ENCODE measurements around the gene GPC5. TPM values are rescaled to one million over a fixed set of nuclear protein-coding genes. Genes with fewer than 3 reads are reported as not detected.

Gene GPC5
- total and polyA plus RNA-seq, 3 experiments from 2014 or later: 0.08 to 0.39 (median 0.13) TPM

DNA sequence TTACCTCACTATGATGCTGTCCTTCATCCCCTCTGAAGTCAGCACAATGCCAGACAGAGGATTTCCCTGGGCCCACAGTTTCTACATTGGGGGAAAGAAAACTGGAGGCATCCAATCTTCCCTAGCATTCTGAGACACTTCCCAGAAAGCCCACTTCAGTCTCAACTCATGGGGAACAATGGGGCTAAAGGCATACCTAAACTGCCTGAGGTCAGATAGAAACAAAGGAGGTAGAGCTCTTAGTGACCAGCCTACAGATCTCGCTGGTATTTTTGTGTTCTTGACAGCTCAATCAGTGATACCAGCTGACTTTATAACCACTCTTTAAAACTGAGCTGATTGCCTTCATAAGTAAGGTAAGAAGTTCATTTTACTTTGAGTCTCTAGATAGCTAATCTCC, 947.2 kb downstream of the GPC5 start:
- CTCF ChIA-PET: no interaction called here
- no peak overlapping the region for H3K4me3 Mint-ChIP-seq
- POLR2A ChIA-PET: no interaction called here

DNA sequence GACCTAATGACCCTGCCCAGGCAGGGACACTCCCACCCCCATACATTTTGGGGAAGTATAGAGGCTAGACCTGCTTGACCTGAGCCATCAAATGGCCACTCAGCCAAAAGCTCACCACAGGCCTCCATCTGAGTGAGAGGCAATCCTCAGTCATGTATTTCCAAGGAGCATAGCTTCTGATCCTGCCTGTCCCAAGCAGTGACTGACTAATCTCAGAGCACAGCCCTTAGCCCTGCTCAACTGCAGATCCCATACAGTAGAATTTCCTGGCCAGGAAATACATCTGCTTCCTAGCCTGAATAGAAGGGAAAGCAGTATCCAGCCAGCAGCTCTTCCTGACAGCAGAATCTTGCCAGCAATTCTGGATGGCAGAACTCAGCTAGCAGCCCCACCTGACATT, 947.6 kb downstream of the GPC5 start:
- Histone ChIP-seq H3K4me3 (ENCODE audit: low read length) (no peak overlapping the region), H3K27ac (ENCODE audit: low read depth, low read length) (no peak overlapping the region), H3K27me3 (ENCODE audit: insufficient read depth, low read length, poor library complexity, severe bottlenecking) (no peaks in the 10 kb centered on the region), H3K36me3 (ENCODE audit: insufficient read depth, low read length) (no peaks in the 10 kb centered on the region), H3K4me1 (ENCODE audit: insufficient read depth, low read length) (no peaks in the 10 kb centered on the region), H3K9me3 (ENCODE audit: low read length) (no peaks in the 10 kb centered on the region)
- ChIA-PET POLR2A (no interaction called here), CTCF (no interaction called here)
- no peaks in the 10 kb centered on the region for H3K4me1 Mint-ChIP-seq
- H3K27me3 Mint-ChIP-seq: no peaks in the 10 kb centered on the region
- H3K9me3 Mint-ChIP-seq: peaks cover 5 to 39% (median 11%) of the 10 kb centered on the region in 5 donors
- H3K27ac Mint-ChIP-seq: no peak overlapping the region
- H3K36me3 Mint-ChIP-seq: no peaks in the 10 kb centered on the region
- no peak for DNase-seq
- H3K4me3 Mint-ChIP-seq: no peak overlapping the region

More for the DNA sequence above, 947.2 kb downstream of the GPC5 start:
- H3K27me3 ChIP-seq (ENCODE audit: insufficient read depth, low read length, poor library complexity, severe bottlenecking): no peaks in the 10 kb centered on the region
- H3K27ac ChIP-seq (ENCODE audit: low read depth, low read length): no peak overlapping the region
- no peaks in the 10 kb centered on the region for H3K36me3 ChIP-seq (ENCODE audit: insufficient read depth, low read length)
- Mint-ChIP-seq H3K9me3 (peaks cover 5 to 39% (median 11%) of the 10 kb centered on the region in 5 donors), H3K36me3 (no peaks in the 10 kb centered on the region), H3K27ac (no peak overlapping the region), H3K4me1 (no peaks in the 10 kb centered on the region), H3K27me3 (no peaks in the 10 kb centered on the region)
- H3K4me3 ChIP-seq (ENCODE audit: low read length): no peak overlapping the region
- no peaks in the 10 kb centered on the region for H3K4me1 ChIP-seq (ENCODE audit: insufficient read depth, low read length)
- no peak for DNase-seq
- no peaks in the 10 kb centered on the region for H3K9me3 ChIP-seq (ENCODE audit: low read length)

DNA sequence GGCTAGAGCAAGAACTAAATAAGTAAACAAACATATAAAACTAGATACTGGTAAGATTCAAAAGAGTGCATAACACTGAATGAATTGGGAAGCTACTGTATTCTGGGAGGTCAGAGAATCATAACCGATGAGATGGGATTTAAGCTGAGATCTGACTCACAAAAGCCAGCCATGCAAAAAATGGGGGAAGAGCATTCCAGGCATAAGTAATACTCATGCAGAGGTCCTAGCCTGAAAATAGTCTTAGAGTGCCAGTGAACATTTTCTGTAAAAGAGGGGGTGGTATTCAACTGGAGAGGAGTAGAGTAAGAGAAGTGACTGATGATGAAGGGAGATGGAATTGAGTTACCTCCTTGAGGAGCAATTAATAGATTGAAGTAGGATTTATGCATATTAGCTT, 956.2 kb downstream of the GPC5 start:
- Mint-ChIP-seq H3K27ac (no peak overlapping the region), H3K4me1 (no peaks in the 10 kb centered on the region), H3K27me3 (no peaks in the 10 kb centered on the region), H3K36me3 (no peaks in the 10 kb centered on the region), H3K9me3 (peaks cover 0 to 22% (median 8%) of the 10 kb centered on the region in 5 donors), H3K4me3 (no peak overlapping the region)
- Histone ChIP-seq H3K27me3 (ENCODE audit: insufficient read depth, low read length, poor library complexity, severe bottlenecking) (no peaks in the 10 kb centered on the region), H3K36me3 (ENCODE audit: insufficient read depth, low read length) (no peaks in the 10 kb centered on the region), H3K4me3 (ENCODE audit: low read length) (no peak overlapping the region), H3K27ac (ENCODE audit: low read depth, low read length) (no peak overlapping the region), H3K9me3 (ENCODE audit: low read length) (no peaks in the 10 kb centered on the region), H3K4me1 (ENCODE audit: insufficient read depth, low read length) (no peaks in the 10 kb centered on the region)
- DNase-seq: no peak
- POLR2A ChIA-PET: no interaction called here
- CTCF ChIA-PET: interaction anchor here (0.6 kb wide), 1 partner anchor 1918 kb away, joined by 3 read pairs; no protein-coding TSS in a partner anchor

DNA sequence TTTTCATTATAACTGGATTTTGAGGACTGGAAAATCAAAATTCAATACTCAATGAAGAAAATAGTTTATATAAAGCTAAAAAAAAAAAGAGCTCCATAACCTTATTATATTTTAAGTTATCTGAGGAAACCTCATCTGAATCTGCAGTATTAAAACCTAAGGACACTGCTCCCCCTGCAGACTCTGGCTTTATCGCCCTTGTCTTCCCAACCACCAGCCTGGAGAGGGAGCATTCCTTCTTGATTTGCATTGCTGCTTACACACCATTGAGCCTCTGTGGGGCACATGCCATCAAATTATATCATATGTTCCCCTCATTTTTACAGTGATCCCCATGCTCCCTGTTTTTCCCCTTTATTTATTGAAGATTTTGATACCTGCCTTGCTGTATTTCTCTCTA, 956.8 kb downstream of the GPC5 start:
- Mint-ChIP-seq H3K27me3 (no peaks in the 10 kb centered on the region), H3K4me1 (no peaks in the 10 kb centered on the region), H3K27ac (no peak overlapping the region), H3K4me3 (no peak overlapping the region), H3K36me3 (no peaks in the 10 kb centered on the region), H3K9me3 (peaks cover 0 to 23% (median 8%) of the 10 kb centered on the region in 5 donors)
- ChIA-PET CTCF (no interaction called here), POLR2A (no interaction called here)
- H3K4me3 ChIP-seq (ENCODE audit: low read length): no peak overlapping the region
- H3K27ac ChIP-seq (ENCODE audit: low read depth, low read length): no peak overlapping the region
- no peaks in the 10 kb centered on the region for H3K27me3 ChIP-seq (ENCODE audit: insufficient read depth, low read length, poor library complexity, severe bottlenecking)
- no peak for DNase-seq
- H3K9me3 ChIP-seq (ENCODE audit: low read length): no peaks in the 10 kb centered on the region
- H3K36me3 ChIP-seq (ENCODE audit: insufficient read depth, low read length): no peaks in the 10 kb centered on the region
- H3K4me1 ChIP-seq (ENCODE audit: insufficient read depth, low read length): no peaks in the 10 kb centered on the region

DNA sequence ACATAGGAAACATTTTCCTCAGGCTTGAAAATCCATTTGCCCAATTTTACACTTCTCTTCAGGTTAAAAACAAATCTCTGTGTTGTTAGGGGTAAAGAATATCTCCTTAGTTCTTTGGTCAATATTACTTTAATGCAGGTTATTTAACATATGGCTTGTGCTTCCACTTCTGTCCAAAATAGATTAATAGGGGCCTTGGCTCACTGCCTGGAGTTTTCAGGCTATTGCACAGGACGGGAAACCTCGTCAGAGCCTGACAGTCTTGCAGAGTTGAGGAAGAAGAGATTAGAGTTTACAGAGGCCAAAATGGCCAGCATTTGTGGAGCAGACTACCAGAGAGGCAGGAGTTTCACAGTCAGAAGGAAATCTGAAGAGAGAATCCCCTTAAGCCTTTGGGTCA, 964.3 kb downstream of the GPC5 start:
- H3K4me3 Mint-ChIP-seq: no peak overlapping the region
- no peaks in the 10 kb centered on the region for H3K27me3 Mint-ChIP-seq
- no peaks in the 10 kb centered on the region for H3K4me1 Mint-ChIP-seq
- no peak overlapping the region for H3K4me3 ChIP-seq (ENCODE audit: low read length)
- no peak overlapping the region for H3K27ac ChIP-seq (ENCODE audit: low read depth, low read length)
- CTCF ChIA-PET: interaction anchor here (1.0 kb wide), 1 partner anchor 15 kb away, joined by 3 read pairs; no protein-coding TSS in a partner anchor
- H3K4me1 ChIP-seq (ENCODE audit: insufficient read depth, low read length): no peaks in the 10 kb centered on the region
- no peaks in the 10 kb centered on the region for H3K36me3 Mint-ChIP-seq
- no peaks in the 10 kb centered on the region for H3K27me3 ChIP-seq (ENCODE audit: insufficient read depth, low read length, poor library complexity, severe bottlenecking)
- no peaks in the 10 kb centered on the region for H3K9me3 ChIP-seq (ENCODE audit: low read length)
- peaks cover 2 to 13% (median 9%) of the 10 kb centered on the region in 5 donors for H3K9me3 Mint-ChIP-seq
- no peak for DNase-seq
- H3K27ac Mint-ChIP-seq: no peak overlapping the region
- POLR2A ChIA-PET: no interaction called here
- no peaks in the 10 kb centered on the region for H3K36me3 ChIP-seq (ENCODE audit: insufficient read depth, low read length)

DNA sequence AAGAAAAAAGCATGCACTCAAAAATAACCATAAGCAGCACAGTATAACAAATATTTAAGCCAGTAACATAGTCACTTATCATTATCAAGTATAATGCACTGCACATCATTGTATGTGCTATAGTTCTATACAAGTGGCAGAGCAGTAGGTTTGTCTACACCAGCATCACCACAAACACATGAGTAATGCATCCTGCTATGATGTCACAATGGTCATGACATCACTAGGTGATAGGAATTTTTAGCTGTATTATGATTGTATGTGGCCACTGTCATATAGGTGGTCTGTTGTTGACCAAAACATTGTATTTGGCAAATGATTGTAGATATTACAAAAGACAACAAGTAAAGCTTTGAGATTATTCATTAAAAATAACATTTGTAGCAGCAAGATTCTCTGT, 967.5 kb downstream of the GPC5 start:
- ChIA-PET CTCF (no interaction called here), POLR2A (no interaction called here)
- Histone ChIP-seq H3K27me3 (ENCODE audit: insufficient read depth, low read length, poor library complexity, severe bottlenecking) (no peaks in the 10 kb centered on the region), H3K9me3 (ENCODE audit: low read length) (no peaks in the 10 kb centered on the region), H3K27ac (ENCODE audit: low read depth, low read length) (no peak overlapping the region), H3K4me3 (ENCODE audit: low read length) (no peak overlapping the region), H3K36me3 (ENCODE audit: insufficient read depth, low read length) (no peaks in the 10 kb centered on the region), H3K4me1 (ENCODE audit: insufficient read depth, low read length) (no peaks in the 10 kb centered on the region)
- Mint-ChIP-seq H3K9me3 (peaks cover 0 to 17% (median 4%) of the 10 kb centered on the region in 5 donors), H3K27ac (no peak overlapping the region), H3K4me3 (no peak overlapping the region), H3K36me3 (no peaks in the 10 kb centered on the region), H3K27me3 (no peaks in the 10 kb centered on the region), H3K4me1 (no peaks in the 10 kb centered on the region)
- DNase-seq: no peak

DNA sequence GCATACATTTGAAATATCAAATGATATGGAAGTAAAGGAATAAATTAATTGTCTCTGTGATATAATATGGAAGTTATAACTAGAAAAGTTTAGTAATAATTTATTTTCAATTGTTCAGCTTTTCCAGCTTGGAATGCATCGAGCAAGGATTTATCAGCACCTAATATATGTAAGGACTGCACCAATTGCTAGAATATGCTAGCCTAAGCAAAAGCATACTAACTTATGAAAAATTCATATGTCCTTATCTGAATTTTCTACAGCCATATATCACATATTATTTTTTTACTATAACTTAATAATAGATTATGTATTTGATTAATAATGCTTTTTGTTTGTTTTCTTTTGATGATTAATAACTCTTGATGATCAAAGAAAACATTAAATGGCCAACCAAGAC, 979.0 kb downstream of the GPC5 start:
- Mint-ChIP-seq H3K27ac (no peak overlapping the region), H3K4me1 (no peaks in the 10 kb centered on the region), H3K36me3 (no peaks in the 10 kb centered on the region), H3K4me3 (no peak overlapping the region), H3K9me3 (peaks cover 4 to 13% (median 5%) of the 10 kb centered on the region in 5 donors), H3K27me3 (no peaks in the 10 kb centered on the region)
- no peak overlapping the region for H3K27ac ChIP-seq (ENCODE audit: low read depth, low read length)
- no peaks in the 10 kb centered on the region for H3K36me3 ChIP-seq (ENCODE audit: insufficient read depth, low read length)
- no peak overlapping the region for H3K4me3 ChIP-seq (ENCODE audit: low read length)
- no peak for DNase-seq
- H3K9me3 ChIP-seq (ENCODE audit: low read length): no peaks in the 10 kb centered on the region
- H3K27me3 ChIP-seq (ENCODE audit: insufficient read depth, low read length, poor library complexity, severe bottlenecking): no peaks in the 10 kb centered on the region
- ChIA-PET POLR2A (no interaction called here), CTCF (no interaction called here)
- H3K4me1 ChIP-seq (ENCODE audit: insufficient read depth, low read length): no peaks in the 10 kb centered on the region

DNA sequence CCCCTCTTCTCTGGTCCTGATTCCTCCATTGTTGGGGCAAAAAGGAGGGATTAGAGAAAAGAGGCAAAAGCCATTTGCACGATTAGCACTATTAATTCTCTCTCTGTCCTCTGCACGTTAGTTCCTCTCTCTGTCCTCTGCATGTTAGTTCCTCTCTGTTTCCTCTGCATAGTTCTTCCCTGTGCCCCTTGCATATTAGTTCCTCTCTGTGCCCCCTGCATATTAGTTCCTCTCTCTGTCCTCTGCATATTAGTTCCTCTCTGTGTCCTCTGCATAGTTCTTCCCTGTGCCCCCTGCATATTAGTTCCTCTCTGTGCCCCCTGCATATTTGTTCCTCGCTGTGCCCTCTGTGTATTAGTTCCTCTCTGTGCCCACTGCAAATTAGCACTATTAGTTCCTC, 981.0 kb downstream of the GPC5 start:
- no peak overlapping the region for H3K4me3 ChIP-seq (ENCODE audit: low read length)
- H3K36me3 ChIP-seq (ENCODE audit: insufficient read depth, low read length): no peaks in the 10 kb centered on the region
- H3K4me1 ChIP-seq (ENCODE audit: insufficient read depth, low read length): no peaks in the 10 kb centered on the region
- Mint-ChIP-seq H3K4me3 (no peak overlapping the region), H3K27ac (no peak overlapping the region), H3K27me3 (no peaks in the 10 kb centered on the region), H3K36me3 (no peaks in the 10 kb centered on the region), H3K4me1 (no peaks in the 10 kb centered on the region), H3K9me3 (peaks cover 4 to 13% (median 5%) of the 10 kb centered on the region in 5 donors)
- POLR2A ChIA-PET: no interaction called here
- no peaks in the 10 kb centered on the region for H3K27me3 ChIP-seq (ENCODE audit: insufficient read depth, low read length, poor library complexity, severe bottlenecking)
- H3K27ac ChIP-seq (ENCODE audit: low read depth, low read length): no peak overlapping the region
- no peaks in the 10 kb centered on the region for H3K9me3 ChIP-seq (ENCODE audit: low read length)
- DNase-seq: no peak
- CTCF ChIA-PET: no interaction called here

DNA sequence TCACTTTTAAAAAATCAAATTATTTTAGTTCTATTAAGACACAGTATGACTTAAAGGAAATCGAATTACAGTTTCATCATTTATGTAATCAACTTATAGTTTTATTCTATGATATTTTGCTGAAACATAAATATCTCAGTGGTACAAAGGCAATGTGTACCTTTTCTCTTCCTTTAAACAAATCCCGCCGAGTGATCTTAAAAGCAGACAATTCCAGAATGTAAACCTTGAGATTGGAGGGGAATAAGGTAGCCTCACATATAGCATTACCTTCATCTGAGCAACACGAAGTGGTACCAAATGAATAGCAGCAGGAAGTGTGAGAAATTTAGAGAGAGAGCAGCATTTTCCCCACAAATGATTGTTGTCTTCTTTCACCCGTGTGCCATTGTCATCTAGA, 986.0 kb downstream of the GPC5 start:
- Mint-ChIP-seq H3K27ac (no peak overlapping the region), H3K4me1 (no peaks in the 10 kb centered on the region), H3K9me3 (peaks cover 0 to 7% (median 3%) of the 10 kb centered on the region in 5 donors), H3K27me3 (no peaks in the 10 kb centered on the region), H3K36me3 (no peaks in the 10 kb centered on the region), H3K4me3 (no peak overlapping the region)
- Histone ChIP-seq H3K36me3 (ENCODE audit: insufficient read depth, low read length) (no peaks in the 10 kb centered on the region), H3K27ac (ENCODE audit: low read depth, low read length) (no peak overlapping the region), H3K4me1 (ENCODE audit: insufficient read depth, low read length) (no peaks in the 10 kb centered on the region), H3K9me3 (ENCODE audit: low read length) (no peaks in the 10 kb centered on the region), H3K4me3 (ENCODE audit: low read length) (no peak overlapping the region), H3K27me3 (ENCODE audit: insufficient read depth, low read length, poor library complexity, severe bottlenecking) (no peaks in the 10 kb centered on the region)
- no peak for DNase-seq
- ChIA-PET POLR2A (no interaction called here), CTCF (no interaction called here)
